ENCODE measurements around the gene KRTAP4-16. TPM values are rescaled to one million over a fixed set of nuclear protein-coding genes. Genes with fewer than 3 reads are reported as not detected.
A peak's percentile ranks its signal among the peaks of the same experiment; 100 is the strongest.

The KRTAP4-16 gene
- total and polyA plus RNA-seq, 2 of the 8 experiments (the other 6 are each of a cell fraction or from before 2014, with no cell fraction given), result not detected

DNA sequence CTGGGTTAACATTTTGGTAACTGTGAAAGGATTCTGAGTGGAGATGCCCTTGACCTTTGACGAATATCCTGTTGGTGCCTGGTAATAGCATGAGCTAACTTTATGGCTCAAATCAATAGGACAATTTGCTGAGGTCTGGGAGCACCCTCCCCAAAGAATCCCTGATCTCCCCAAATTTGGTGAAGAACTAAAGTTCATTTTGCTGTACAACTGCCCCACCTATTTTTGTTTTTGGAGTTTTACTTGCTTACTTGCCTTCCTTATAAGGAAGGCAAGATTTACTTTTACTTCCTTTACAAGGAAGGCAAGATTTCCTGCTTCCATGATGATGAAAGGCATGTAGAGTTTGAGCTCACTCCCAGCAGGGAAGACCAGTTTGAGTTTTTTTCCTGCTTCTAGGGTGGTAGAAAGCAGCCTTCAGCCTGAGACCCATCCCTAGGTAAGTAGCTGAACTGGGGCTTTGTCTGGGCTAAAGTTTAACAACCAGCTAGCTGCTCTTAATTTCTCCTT, 6.0 kb upstream of the KRTAP4-16 start:
- Histone ChIP-seq H3K4me1 (replicated peaks in 1 of 4; ENCODE audit: control insufficient read depth in 3 of 4, insufficient read depth in 4 of 4, low read length in 3 of 4) (peaks cover 2 to 10% (median 4%) of the 10 kb centered on the region in 4 experiments; a peak in 5 of 7 replicates), H2BK120ac (replicated peaks; ENCODE audit: low read depth, low read length) (peak overlapping the region; percentile 38), H3K23me2 (ENCODE audit: low read depth, low read length) (no peaks in the 10 kb centered on the region), H3K9ac (replicated peaks in 1 of 4; ENCODE audit: extremely low read depth in 1 of 4, low read depth in 3 of 4, low read length in 3 of 4) (no peak overlapping the region), H4K8ac (ENCODE audit: extremely low read depth, insufficient read depth, low read length) (no peak overlapping the region), H3K79me1 (ENCODE audit: low read depth, low read length) (no peaks in the 10 kb centered on the region), H3K79me2 (ENCODE audit: control insufficient read depth in 1 of 2, insufficient read depth in 2 of 2, low read length in 2 of 2) (no peaks in the 10 kb centered on the region), H2BK12ac (ENCODE audit: low read depth, low read length) (no peak overlapping the region), H2AFZ (ENCODE audit: low read length) (no peak overlapping the region), H2BK20ac (ENCODE audit: low read length) (0 out of 2 replicates have a peak overlapping the region, but pooled peaks have one; percentile 43), H3K27me3 (replicated peaks in 1 of 4; ENCODE audit: control insufficient read depth in 3 of 4, extremely low read depth in 1 of 4, insufficient read depth in 3 of 4, low read length in 3 of 4) (no peaks in the 10 kb centered on the region), H3K18ac (ENCODE audit: extremely low read depth, low read length) (peak overlapping the region; percentile 36), H4K20me1 (replicated peaks in 1 of 2; ENCODE audit: control insufficient read depth in 1 of 2, insufficient read depth in 2 of 2, low read length in 2 of 2) (no peaks in the 10 kb centered on the region), H2BK5ac (ENCODE audit: low read depth, low read length) (no peak overlapping the region), H3K4ac (replicated peaks; ENCODE audit: insufficient read length, low read depth, low read length) (no peak overlapping the region), H3K23ac (ENCODE audit: insufficient read length) (no peak overlapping the region), H3K9me3 (ENCODE audit: insufficient read depth in 2 of 2, low read depth in 1 of 2, low read length in 1 of 2) (peaks cover 7 to 23% of the 10 kb centered on the region in 2 experiments), H3K14ac (ENCODE audit: insufficient read length) (no peak overlapping the region), H4K5ac (ENCODE audit: insufficient read length, low read depth, low read length) (no peak overlapping the region), H3K27ac (ENCODE audit: low read depth, low read length) (no peak overlapping the region), H2AK5ac (ENCODE audit: low read depth, low read length) (no peak overlapping the region), H2BK15ac (ENCODE audit: low read length) (no peak overlapping the region), H3K4me2 (ENCODE audit: insufficient read depth in 1 of 2, low read depth in 2 of 2, low read length in 2 of 2) (no peak overlapping the region), H3K56ac (replicated peaks; ENCODE audit: insufficient read length, low read depth, low read length) (no peak overlapping the region), H3K36me3 (ENCODE audit: control insufficient read depth in 2 of 4, insufficient read depth in 4 of 4, low read length in 3 of 4) (no peaks in the 10 kb centered on the region; a peak in 2 of 8 replicates), H3K4me3 (ENCODE audit: extremely low read depth in 1 of 4, insufficient read depth in 2 of 4, low read depth in 3 of 4, low read length in 4 of 4) (no peak overlapping the region), H4K91ac (replicated peaks; ENCODE audit: insufficient read length, low read length) (no peak overlapping the region)
- DNase-seq (ENCODE audit: low read depth in 1 of 2, low spot score in 2 of 2) (no peak), FAIRE-seq (no peak)
- CTCF ChIA-PET (ENCODE audit: partially characterized antibody), result no interaction called here
- POLR2A ChIA-PET (ENCODE audit: partially characterized antibody), result no interaction called here
- 73% methylated on average over 1 of the region's 1 CpG; no CpG with 5 or more reads in 1 of the 2 experiments for WGBS, 2 experiments (ENCODE audit: extremely low coverage in 1 of 2, insufficient coverage in 1 of 2, insufficient read length in 1 of 2, insufficient replicate concordance in 2 of 2, low coverage in 1 of 2, low lambda C conversion rate in 2 of 2, missing lambda C conversion rate in 1 of 2)
- TF ChIP-seq RFX5 (IDR thresholded peaks at IDR 0.05; ENCODE audit: borderline replicate concordance, low read depth, low read length), result no peak
- TF ChIP-seq BRCA1 (IDR thresholded peaks at IDR 0.05; ENCODE audit: low read depth, low read length), result no peak
- TF ChIP-seq, protein P1, sequence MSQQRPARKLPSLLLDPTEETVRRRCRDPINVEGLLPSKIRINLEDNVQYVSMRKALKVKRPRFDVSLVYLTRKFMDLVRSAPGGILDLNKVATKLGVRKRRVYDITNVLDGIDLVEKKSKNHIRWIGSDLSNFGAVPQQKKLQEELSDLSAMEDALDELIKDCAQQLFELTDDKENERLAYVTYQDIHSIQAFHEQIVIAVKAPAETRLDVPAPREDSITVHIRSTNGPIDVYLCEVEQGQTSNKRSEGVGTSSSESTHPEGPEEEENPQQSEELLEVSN (IDR thresholded peaks at IDR 0.05), result no peak
- TF ChIP-seq SIN3A (conservative IDR thresholded peaks at IDR 0.05 in 1 of 2, IDR thresholded peaks at IDR 0.05 in 1 of 2; ENCODE audit: low read depth in 1 of 2, low read length in 2 of 2), result no peak
- TF ChIP-seq YY1 (IDR thresholded peaks at IDR 0.05; ENCODE audit: low read depth, low read length), result no peak
- no peak for TF ChIP-seq CEBPB (IDR thresholded peaks at IDR 0.05; ENCODE audit: low read depth, low read length)
- no peak for TF ChIP-seq SP1 (IDR thresholded peaks at IDR 0.05; ENCODE audit: low read depth, low read length)
- TF ChIP-seq FOSL1 (IDR thresholded peaks at IDR 0.05; ENCODE audit: insufficient read depth, low read depth, low read length), result no peak
- no peak for TF ChIP-seq TCF12 (IDR thresholded peaks at IDR 0.05; ENCODE audit: low read depth, low read length)
- TF ChIP-seq EZH2 (IDR thresholded peaks at IDR 0.05; ENCODE audit: low read depth, low read length, severe bottlenecking), result no peak
- TF ChIP-seq CTBP2 (IDR thresholded peaks at IDR 0.05; ENCODE audit: borderline replicate concordance, insufficient read depth, insufficient read length, low read length), result no peak
- no peak for TF ChIP-seq CBX5 (IDR thresholded peaks at IDR 0.05; ENCODE audit: low read depth, low read length)
- no peak for TF ChIP-seq SAP30 (IDR thresholded peaks at IDR 0.05; ENCODE audit: insufficient read depth, insufficient replicate concordance, low read length)
- TF ChIP-seq ASH2L (IDR thresholded peaks at IDR 0.05; ENCODE audit: low read length), result no peak
